ENCODE results near the gene FOCAD.

The FOCAD gene

DNA sequence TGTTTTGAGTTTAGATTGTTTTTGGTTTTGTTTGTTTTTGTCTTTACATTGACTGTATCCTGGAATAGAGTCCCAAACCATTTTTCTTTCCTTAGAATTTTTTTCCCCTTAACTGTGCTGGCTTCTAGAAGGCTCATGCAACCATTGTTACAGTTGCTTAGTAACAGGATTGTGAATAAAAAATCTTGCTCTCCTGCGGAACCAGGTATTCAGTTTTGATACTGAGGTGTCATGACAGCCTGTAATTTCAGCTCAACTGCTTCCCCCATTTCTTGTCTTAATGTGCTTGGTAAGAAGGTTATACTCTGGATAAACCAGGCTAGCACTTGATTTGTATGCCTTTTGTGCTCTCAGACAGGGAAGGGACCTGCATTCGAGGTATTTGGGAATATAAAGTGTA, 42.1 kb downstream of the FOCAD start:
- Histone ChIP-seq H2AFZ (ENCODE audit: low read length) (no peak overlapping the region), H3K36me3 (ENCODE audit: insufficient read depth, low read length) (no peaks in the 10 kb centered on the region), H3K4me2 (ENCODE audit: low read length) (no peak overlapping the region), H3K9me3 (ENCODE audit: low read length) (no peaks in the 10 kb centered on the region), H3K4me1 (ENCODE audit: insufficient read depth, low read length, severe bottlenecking) (no peaks in the 10 kb centered on the region), H3F3A (ENCODE audit: insufficient read depth, low read length) (no peaks in the 10 kb centered on the region), H3K27me3 (ENCODE audit: insufficient read depth, low read length) (no peaks in the 10 kb centered on the region), H3K9me2 (ENCODE audit: low read depth, low read length) (no peaks in the 10 kb centered on the region), H4K20me1 (ENCODE audit: insufficient read depth, low read length) (no peaks in the 10 kb centered on the region), H3K79me2 (ENCODE audit: insufficient read depth, low read length) (no peaks in the 10 kb centered on the region), H3K27ac (ENCODE audit: low read depth, low read length, poor library complexity, severe bottlenecking) (no peak overlapping the region), H3K4me3 (ENCODE audit: low read depth, low read length, poor library complexity, severe bottlenecking) (no peak overlapping the region), H3K9ac (ENCODE audit: low read length) (no peak overlapping the region)
- TF ChIP-seq, protein P1, sequence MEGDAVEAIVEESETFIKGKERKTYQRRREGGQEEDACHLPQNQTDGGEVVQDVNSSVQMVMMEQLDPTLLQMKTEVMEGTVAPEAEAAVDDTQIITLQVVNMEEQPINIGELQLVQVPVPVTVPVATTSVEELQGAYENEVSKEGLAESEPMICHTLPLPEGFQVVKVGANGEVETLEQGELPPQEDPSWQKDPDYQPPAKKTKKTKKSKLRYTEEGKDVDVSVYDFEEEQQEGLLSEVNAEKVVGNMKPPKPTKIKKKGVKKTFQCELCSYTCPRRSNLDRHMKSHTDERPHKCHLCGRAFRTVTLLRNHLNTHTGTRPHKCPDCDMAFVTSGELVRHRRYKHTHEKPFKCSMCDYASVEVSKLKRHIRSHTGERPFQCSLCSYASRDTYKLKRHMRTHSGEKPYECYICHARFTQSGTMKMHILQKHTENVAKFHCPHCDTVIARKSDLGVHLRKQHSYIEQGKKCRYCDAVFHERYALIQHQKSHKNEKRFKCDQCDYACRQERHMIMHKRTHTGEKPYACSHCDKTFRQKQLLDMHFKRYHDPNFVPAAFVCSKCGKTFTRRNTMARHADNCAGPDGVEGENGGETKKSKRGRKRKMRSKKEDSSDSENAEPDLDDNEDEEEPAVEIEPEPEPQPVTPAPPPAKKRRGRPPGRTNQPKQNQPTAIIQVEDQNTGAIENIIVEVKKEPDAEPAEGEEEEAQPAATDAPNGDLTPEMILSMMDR (IDR thresholded peaks at IDR 0.05; ENCODE audit: low read length) = no peak
- no peak for TF ChIP-seq EZH2 (IDR thresholded peaks at IDR 0.05; ENCODE audit: borderline replicate concordance, low read length)

DNA sequence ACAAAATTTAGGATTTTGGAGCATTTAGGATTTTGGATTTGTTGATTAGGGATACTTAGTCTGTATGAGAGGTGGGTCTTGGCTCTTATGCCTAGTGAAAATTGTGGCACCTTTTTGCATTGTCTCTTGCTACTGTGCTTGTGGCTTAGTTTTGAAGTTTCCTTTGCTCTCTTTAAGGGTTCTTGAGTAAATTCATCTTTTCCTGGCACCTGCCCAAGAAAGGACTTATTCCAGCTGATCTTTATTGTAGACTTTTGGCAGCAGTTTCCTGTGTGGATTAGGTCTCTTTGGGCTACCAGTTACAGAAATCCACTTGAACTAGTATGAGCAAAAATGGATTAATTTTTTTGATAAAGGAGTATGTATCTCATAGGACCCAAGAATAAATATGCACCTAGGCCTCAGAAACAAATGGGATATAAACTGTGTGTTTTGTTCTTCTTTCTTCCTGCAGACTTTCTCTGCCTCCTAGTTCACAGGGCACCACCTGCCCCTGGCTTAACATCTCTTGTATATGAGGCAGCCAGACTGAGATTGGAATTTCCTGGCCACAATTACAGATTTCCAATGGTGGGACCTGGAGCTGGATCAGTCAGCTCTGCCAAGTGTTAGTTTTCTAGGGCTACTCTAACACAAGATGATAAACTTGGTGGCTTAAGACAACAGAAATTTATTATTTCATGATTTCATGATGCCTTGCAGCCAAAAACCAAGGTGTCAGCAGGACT, 44.6 kb downstream of the FOCAD start:
- Histone ChIP-seq H3K4me1 (ENCODE audit: insufficient read depth, low read length, severe bottlenecking) (no peaks in the 10 kb centered on the region), H3K79me2 (ENCODE audit: insufficient read depth, low read length) (no peaks in the 10 kb centered on the region), H3K9me2 (ENCODE audit: low read depth, low read length) (no peaks in the 10 kb centered on the region), H3K4me2 (ENCODE audit: low read length) (no peak overlapping the region), H3F3A (ENCODE audit: insufficient read depth, low read length) (no peaks in the 10 kb centered on the region), H3K9ac (ENCODE audit: low read length) (no peak overlapping the region), H4K20me1 (ENCODE audit: insufficient read depth, low read length) (no peaks in the 10 kb centered on the region), H3K9me3 (ENCODE audit: low read length) (no peaks in the 10 kb centered on the region), H3K27me3 (ENCODE audit: insufficient read depth, low read length) (no peaks in the 10 kb centered on the region), H2AFZ (ENCODE audit: low read length) (no peak overlapping the region), H3K36me3 (ENCODE audit: insufficient read depth, low read length) (no peaks in the 10 kb centered on the region), H3K4me3 (ENCODE audit: low read depth, low read length, poor library complexity, severe bottlenecking) (no peak overlapping the region), H3K27ac (ENCODE audit: low read depth, low read length, poor library complexity, severe bottlenecking) (no peak overlapping the region)
- TF ChIP-seq, protein P1 (IDR thresholded peaks at IDR 0.05; ENCODE audit: low read length) = no peak
- TF ChIP-seq EZH2 (IDR thresholded peaks at IDR 0.05; ENCODE audit: borderline replicate concordance, low read length) = no peak

DNA sequence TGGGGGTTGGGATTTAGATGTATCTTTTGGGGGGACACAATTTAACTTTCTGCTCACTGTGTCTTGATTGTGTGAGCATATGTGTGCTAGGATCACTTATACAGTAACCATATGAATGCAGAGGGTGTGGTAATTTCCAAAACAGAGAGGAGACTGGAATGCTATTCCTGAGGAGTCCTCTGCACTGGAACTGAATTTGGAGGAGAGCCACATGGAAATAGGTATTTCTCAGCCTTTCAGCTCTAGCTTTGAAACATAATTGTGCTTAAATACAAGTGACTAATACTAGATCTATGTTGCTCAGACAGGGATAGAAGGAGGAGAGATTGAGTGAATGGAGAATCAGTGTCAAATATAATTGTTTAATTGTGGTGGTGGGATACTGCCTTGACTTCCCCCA, 45.5 kb downstream of the FOCAD start:
- no peak overlapping the region for H3K27ac ChIP-seq (ENCODE audit: low read depth, low read length, poor library complexity, severe bottlenecking)
- H3K79me2 ChIP-seq (ENCODE audit: insufficient read depth, low read length) = no peaks in the 10 kb centered on the region
- H3K9me3 ChIP-seq (ENCODE audit: low read length) = no peaks in the 10 kb centered on the region
- no peaks in the 10 kb centered on the region for H3K36me3 ChIP-seq (ENCODE audit: insufficient read depth, low read length)
- no peak overlapping the region for H3K9ac ChIP-seq (ENCODE audit: low read length)
- TF ChIP-seq, protein P1 (IDR thresholded peaks at IDR 0.05; ENCODE audit: low read length) = no peak
- TF ChIP-seq EZH2 (IDR thresholded peaks at IDR 0.05; ENCODE audit: borderline replicate concordance, low read length) = no peak
- H4K20me1 ChIP-seq (ENCODE audit: insufficient read depth, low read length) = no peaks in the 10 kb centered on the region
- no peaks in the 10 kb centered on the region for H3K27me3 ChIP-seq (ENCODE audit: insufficient read depth, low read length)
- H3K4me1 ChIP-seq (ENCODE audit: insufficient read depth, low read length, severe bottlenecking) = no peaks in the 10 kb centered on the region
- no peak overlapping the region for H2AFZ ChIP-seq (ENCODE audit: low read length)
- H3K4me3 ChIP-seq (ENCODE audit: low read depth, low read length, poor library complexity, severe bottlenecking) = no peak overlapping the region
- H3K9me2 ChIP-seq (ENCODE audit: low read depth, low read length) = no peaks in the 10 kb centered on the region
- H3K4me2 ChIP-seq (ENCODE audit: low read length) = no peak overlapping the region
- H3F3A ChIP-seq (ENCODE audit: insufficient read depth, low read length) = no peaks in the 10 kb centered on the region
